Activated T-cell treated with anti-CD3 and anti-CD28 coated beads, Interleukin-2, amount 50 U/mL, for 72 hours (primary cell): ENCODE results near the gene PRR4. TPM values are rescaled to one million over a fixed set of nuclear protein-coding genes. Genes with fewer than 3 reads are reported as not detected.
A peak's percentile ranks its signal among the peaks of the same experiment; 100 is the strongest.

Source experiments
- ATAC-seq, 2 donors: fragments of 150-1000 bp; cut with Tn5 transposase; replicated peaks in 1 of 2; 2 replicates each; pipeline ENCODE4 v1.10.0; 2021; ENCODE audit warnings: moderate library complexity in 2 of 2, mild to moderate bottlenecking in 1 of 2
- DNase-seq, 2 donors: peaks; one replicate each; pipeline ENCODE4 v3.0.0; 2021 to 2022; ENCODE audit warnings: mixed read lengths in 1 of 2
- H3K27ac Mint-ChIP-seq: one replicate; pipeline ENCODE4 v1.8.0; 2022; ENCODE audit warnings: mild to moderate bottlenecking, moderate library complexity, mixed read lengths
- H3K27me3 Mint-ChIP-seq: one replicate; pipeline ENCODE4 v1.8.0; 2022; ENCODE audit warnings: low read depth, mixed read lengths
- H3K36me3 Mint-ChIP-seq, 2 donors: one replicate each; pipeline ENCODE4 v1.8.0; 2022; ENCODE audit warnings: mixed read lengths in 2 of 2, mild to moderate bottlenecking in 1 of 2; ENCODE audit not compliant: insufficient read depth in 2 of 2
- H3K4me1 Mint-ChIP-seq: one replicate; pipeline ENCODE4 v1.8.0; 2022; ENCODE audit warnings: low read depth, mixed read lengths
- H3K4me3 Mint-ChIP-seq, 2 donors: one replicate each; pipeline ENCODE4 v1.8.0; 2022; ENCODE audit warnings: mild to moderate bottlenecking in 2 of 2, mixed read lengths in 2 of 2, moderate library complexity in 2 of 2
- H3K9me3 Mint-ChIP-seq, 2 donors: one replicate each; pipeline ENCODE4 v1.8.0; 2022; ENCODE audit warnings: mixed read lengths in 2 of 2
- total RNA-seq, 2 donors: library from RNA; stranded (reverse); gene quantifications; one replicate each; pipeline ENCODE4 v1.2.3, GENCODE V29; 2022

Gene PRR4
- total RNA-seq = 1 to 10 TPM; 2.1 to 3.0 TPM

- Mint-ChIP-seq H3K9me3 (no peaks in the 10 kb centered on the region), H3K36me3 (peaks cover 0 to 5% of the 10 kb centered on the region in 2 donors), H3K4me1 (peaks cover 22% of the 10 kb centered on the region), H3K27ac (no peak within 1 kb of the TSS), H3K4me3 (no peak within 1 kb of the TSS), H3K27me3 (no peaks in the 10 kb centered on the region)
- no peak for DNase-seq
- ATAC-seq = peak in 1 of 2 donors; percentile 51
These were observed at the start of gene PRR4 for GRCh38 chr12:10849425-10849878. Gene PRR4 (minus strand): TSS chr12:10849475. CDS start chr12:10849437, 38 bp downstream.

- no peak for ATAC-seq
- no peaks in the 10 kb centered on the region for H3K4me1 Mint-ChIP-seq
- H3K27me3 Mint-ChIP-seq = no peaks in the 10 kb centered on the region
- peaks cover 0 to 3% of the 10 kb centered on the region in 2 donors for H3K36me3 Mint-ChIP-seq
- no peak overlapping the region for H3K4me3 Mint-ChIP-seq
- no peak overlapping the region for H3K27ac Mint-ChIP-seq
- peaks cover 1 to 2% of the 10 kb centered on the region in 2 donors for H3K9me3 Mint-ChIP-seq
- no peak for DNase-seq
These were observed 47.6 kb upstream of the PRR4 start for GRCh38 chr12:10896854-10897253.

- H3K9me3 Mint-ChIP-seq = no peaks in the 10 kb centered on the region
- H3K4me1 Mint-ChIP-seq = no peaks in the 10 kb centered on the region
- no peaks in the 10 kb centered on the region for H3K36me3 Mint-ChIP-seq
- no peak overlapping the region for H3K4me3 Mint-ChIP-seq
- ATAC-seq (no peak), DNase-seq (no peak)
- no peaks in the 10 kb centered on the region for H3K27me3 Mint-ChIP-seq
- H3K27ac Mint-ChIP-seq = no peak overlapping the region
These were observed 42.7 kb upstream of the PRR4 start for GRCh38 chr12:10891937-10892336.

- no peaks in the 10 kb centered on the region for H3K36me3 Mint-ChIP-seq
- DNase-seq (no peak), ATAC-seq (no peak)
- no peak overlapping the region for H3K27ac Mint-ChIP-seq
- no peak overlapping the region for H3K4me3 Mint-ChIP-seq
- no peaks in the 10 kb centered on the region for H3K27me3 Mint-ChIP-seq
- H3K4me1 Mint-ChIP-seq = no peaks in the 10 kb centered on the region
- no peaks in the 10 kb centered on the region for H3K9me3 Mint-ChIP-seq
These were observed 40.0 kb upstream of the PRR4 start for GRCh38 chr12:10889226-10889625.

GRCh38 chr12:10884086-10884725, 34.9 kb upstream of the PRR4 start, which contains the start of gene PRH1:
Gene PRH1 (minus strand): TSS chr12:10884255. CDS start chr12:10884217, 38 bp downstream.
- H3K9me3 Mint-ChIP-seq = no peaks in the 10 kb centered on the region
- no peaks in the 10 kb centered on the region for H3K27me3 Mint-ChIP-seq
- no peak within 1 kb of the TSS for H3K4me3 Mint-ChIP-seq
- H3K36me3 Mint-ChIP-seq = peaks cover 0 to 2% of the 10 kb centered on the region in 2 donors
- ATAC-seq = no peak
- DNase-seq = no peak
- H3K27ac Mint-ChIP-seq = no peak within 1 kb of the TSS
- H3K4me1 Mint-ChIP-seq = no peaks in the 10 kb centered on the region

GRCh38 chr12:10873378-10873777, 24.1 kb upstream of the PRR4 start:
- peak overlapping the region; percentile 54 for H3K27ac Mint-ChIP-seq
- H3K4me3 Mint-ChIP-seq = no peak overlapping the region
- ATAC-seq (no peak), DNase-seq (no peak)
- H3K36me3 Mint-ChIP-seq = peaks cover 6 to 9% of the 10 kb centered on the region in 2 donors
- peaks cover 2 to 11% of the 10 kb centered on the region in 2 donors for H3K9me3 Mint-ChIP-seq
- no peaks in the 10 kb centered on the region for H3K4me1 Mint-ChIP-seq
- H3K27me3 Mint-ChIP-seq = no peaks in the 10 kb centered on the region

GRCh38 chr12:10867381-10867780, 18.1 kb upstream of the PRR4 start:
- Mint-ChIP-seq H3K4me3 (no peak overlapping the region), H3K4me1 (no peaks in the 10 kb centered on the region), H3K27ac (no peak overlapping the region), H3K36me3 (peaks cover 0 to 4% of the 10 kb centered on the region in 2 donors), H3K27me3 (no peaks in the 10 kb centered on the region), H3K9me3 (peaks cover 0 to 5% of the 10 kb centered on the region in 2 donors)
- no peak for DNase-seq
- no peak for ATAC-seq

- ATAC-seq (no peak), DNase-seq (no peak)
- Mint-ChIP-seq H3K4me3 (no peak overlapping the region), H3K27ac (no peak overlapping the region), H3K36me3 (peaks cover 5 to 20% of the 10 kb centered on the region in 2 donors), H3K9me3 (peaks cover 9 to 13% of the 10 kb centered on the region in 2 donors), H3K4me1 (no peaks in the 10 kb centered on the region), H3K27me3 (no peaks in the 10 kb centered on the region)
These were observed 14.4 kb upstream of the PRR4 start for GRCh38 chr12:10863512-10864218.

GRCh38 chr12:10861366-10861765, 12.1 kb upstream of the PRR4 start:
- Mint-ChIP-seq H3K4me1 (no peaks in the 10 kb centered on the region), H3K27me3 (no peaks in the 10 kb centered on the region), H3K4me3 (no peak overlapping the region), H3K36me3 (peaks cover 21 to 39% of the 10 kb centered on the region in 2 donors), H3K9me3 (peaks cover 13 to 26% of the 10 kb centered on the region in 2 donors), H3K27ac (no peak overlapping the region)
- DNase-seq (no peak), ATAC-seq (no peak)

- no peak overlapping the region for H3K27ac Mint-ChIP-seq
- H3K4me1 Mint-ChIP-seq = peaks cover 19% of the 10 kb centered on the region
- H3K4me3 Mint-ChIP-seq = no peak overlapping the region
- DNase-seq (no peak), ATAC-seq (no peak)
- H3K27me3 Mint-ChIP-seq = no peaks in the 10 kb centered on the region
- H3K9me3 Mint-ChIP-seq = peaks cover 14 to 26% of the 10 kb centered on the region in 2 donors
- H3K36me3 Mint-ChIP-seq = peaks cover 26 to 36% of the 10 kb centered on the region in 2 donors
These were observed 6.5 kb upstream of the PRR4 start for GRCh38 chr12:10855807-10856206.

- no peak overlapping the region for H3K4me3 Mint-ChIP-seq
- DNase-seq = no peak
- no peak for ATAC-seq
- peaks cover 21 to 27% of the 10 kb centered on the region in 2 donors for H3K36me3 Mint-ChIP-seq
- no peak overlapping the region for H3K27ac Mint-ChIP-seq
- H3K9me3 Mint-ChIP-seq = peaks cover 11 to 18% of the 10 kb centered on the region in 2 donors
- no peaks in the 10 kb centered on the region for H3K27me3 Mint-ChIP-seq
- peaks cover 22% of the 10 kb centered on the region for H3K4me1 Mint-ChIP-seq
These were observed 4.5 kb upstream of the PRR4 start for GRCh38 chr12:10853776-10854175.

- H3K36me3 Mint-ChIP-seq = peaks cover 5 to 11% of the 10 kb centered on the region in 2 donors
- peaks cover 4 to 6% of the 10 kb centered on the region in 2 donors for H3K9me3 Mint-ChIP-seq
- no peaks in the 10 kb centered on the region for H3K27me3 Mint-ChIP-seq
- no peak overlapping the region for H3K4me3 Mint-ChIP-seq
- ATAC-seq = no peak
- no peak for DNase-seq
- peaks cover 22% of the 10 kb centered on the region for H3K4me1 Mint-ChIP-seq
- peak overlapping the region; percentile 34 for H3K27ac Mint-ChIP-seq
These were observed 2.1 kb upstream of the PRR4 start for GRCh38 chr12:10851243-10851858.

- H3K27ac Mint-ChIP-seq = no peak overlapping the region
- H3K4me1 Mint-ChIP-seq = peaks cover 22% of the 10 kb centered on the region
- ATAC-seq = no peak
These were observed 1.5 kb downstream of the PRR4 start for GRCh38 chr12:10847744-10848143.

More at GRCh38 chr12:10847744-10848143, 1.5 kb downstream of the PRR4 start:
- Mint-ChIP-seq H3K9me3 (no peaks in the 10 kb centered on the region), H3K4me3 (no peak overlapping the region), H3K27me3 (no peaks in the 10 kb centered on the region), H3K36me3 (peaks cover 0 to 5% of the 10 kb centered on the region in 2 donors)
- no peak for DNase-seq
